K562 (cell line): ENCODE measurements around the gene MAP3K12. TPM values are rescaled to one million over a fixed set of nuclear protein-coding genes. Genes with fewer than 3 reads are reported as not detected.

Source experiments
- ARID1B ChIP-seq: fragments of 450-650 bp; IDR thresholded peaks from 2 replicates; pipeline ENCODE4 v1.6.1; 2016; ENCODE audit warnings: antibody characterized with exemption, mild to moderate bottlenecking, inconsistent platforms
- ARID2 ChIP-seq: fragments of 450-650 bp; IDR thresholded peaks from 2 replicates; pipeline ENCODE4 v1.6.1; 2017; ENCODE audit warnings: antibody characterized with exemption, mild to moderate bottlenecking
- ATF7 ChIP-seq: fragments of 450-650 bp; IDR thresholded peaks from 2 replicates; pipeline ENCODE4 v1.7.1; 2014; ENCODE audit warnings: mild to moderate bottlenecking, moderate library complexity
- CCNT2 ChIP-seq: IDR thresholded peaks from 2 replicates; pipeline ENCODE4 v1.6.1; 2011; ENCODE audit warnings: borderline replicate concordance, low read depth, mild to moderate bottlenecking, moderate library complexity, mixed read lengths, low read length; ENCODE audit not compliant: insufficient read length; ENCODE audit errors: extremely low read depth
- FOXK1 ChIP-seq: sonication (generic); formaldehyde crosslinking; IDR thresholded peaks from 2 replicates; pipeline ENCODE4 v1.8.0; 2022; ENCODE audit warnings: missing genetic modification reagents, mild to moderate bottlenecking, borderline replicate concordance
- FUS ChIP-seq: fragments of 200-400 bp; formaldehyde crosslinking; optimal IDR thresholded peaks from 2 replicates; pipeline ENCODE3; 2017; ENCODE audit warnings: low read depth, low read length
- HES1 ChIP-seq: fragments of 450-650 bp; IDR thresholded peaks from 2 replicates; pipeline ENCODE4 v1.6.1; 2016; ENCODE audit warnings: low read depth, mild to moderate bottlenecking, moderate library complexity
- HEY1 ChIP-seq: fragments of 250-450 bp; sonication (Bioruptor Pico); IDR thresholded peaks from 2 replicates; pipeline ENCODE4 v1.5.0; 2020; ENCODE audit warnings: mild to moderate bottlenecking, moderate library complexity, borderline replicate concordance
- IRF9 ChIP-seq: fragments of 450-650 bp; IDR thresholded peaks from 2 replicates; pipeline ENCODE4 v1.6.1; 2016; ENCODE audit warnings: missing biosample characterization, missing genetic modification characterization
- MNT ChIP-seq, 2 experiments: fragments of 450-650 bp; conservative IDR thresholded peaks; 2 replicates each; pipeline ENCODE4 v1.6.1; 2017; ENCODE audit warnings: mild to moderate bottlenecking in 2 of 2, moderate library complexity in 2 of 2
- MXI1 ChIP-seq: IDR thresholded peaks from 2 replicates; pipeline ENCODE4 v1.6.1; 2011; ENCODE audit warnings: low read depth, mild to moderate bottlenecking, improper control_type of control experiment, low read length
- SMARCA4 ChIP-seq: fragments of 450-650 bp; IDR thresholded peaks from 2 replicates; pipeline ENCODE4 v1.6.1; 2016
- TAF1 ChIP-seq: IDR thresholded peaks from 2 replicates; pipeline ENCODE4 v1.6.1; 2011; ENCODE audit warnings: mild to moderate bottlenecking, low read length, moderate library complexity; ENCODE audit not compliant: insufficient read depth, control insufficient read depth, severe bottlenecking; ENCODE audit errors: extremely low read depth
- TOE1 ChIP-seq, 2 experiments: fragments of 450-650 bp in 1 of 2; sonication (generic) in 1 of 2; formaldehyde crosslinking in 1 of 2; IDR thresholded peaks; 2 replicates each; pipeline versions ENCODE4 v1.7.1 to v1.8.0; 2016 to 2022; ENCODE audit warnings: borderline replicate concordance in 2 of 2, mild to moderate bottlenecking in 2 of 2, antibody characterized with exemption in 1 of 2, inconsistent platforms in 1 of 2, low read depth in 1 of 2, missing genetic modification reagents in 1 of 2, moderate library complexity in 1 of 2
- TRIM25 ChIP-seq: fragments of 450-650 bp; IDR thresholded peaks from 2 replicates; pipeline ENCODE4 v1.7.0; 2016; ENCODE audit warnings: borderline replicate concordance
- ZNF668 ChIP-seq: fragments of 250-450 bp; sonication (Bioruptor Pico); IDR thresholded peaks from 2 replicates; pipeline ENCODE4 v1.8.0; 2022; ENCODE audit warnings: mild to moderate bottlenecking, inconsistent platforms
- polyA plus RNA-seq, 8 experiments: library from polyadenylated mRNA; depleted of rRNA in 4 of 8; stranded (reverse) in 5 of 8; unstranded in 3 of 8; fragments of >200 nt; fragmentation: Nextera tagmentation in 2 of 8; fragmentation: Illumina TruSeq in 1 of 8; extraction: Ambion mirVana in 2 of 8; extraction: Trizol in 1 of 8; gene quantifications; 2 replicates each; pipeline versions ENCODE4 v1.2.1 to v1.2.3, GENCODE V29; 2011 to 2014; ENCODE audit warnings: inconsistent platforms in 1 of 8, missing spikeins in 1 of 8
- total RNA-seq, 7 experiments: library from RNA; depleted of rRNA in 6 of 7; stranded (reverse); fragments of >200 nt in 6 of 7; fragmentation: Illumina TruSeq in 2 of 7; extraction: Trizol in 2 of 7; gene quantifications; 2 replicates each; pipeline versions ENCODE4 v1.2.1 to v1.2.3, GENCODE V29; 2011 to 2021; ENCODE audit warnings: low replicate concordance in 1 of 7
- TF ChIP-seq, protein P1 (sequence below), 2 experiments: fragments of 450-650 bp; IDR thresholded peaks; 2 replicates each; pipeline ENCODE4 v1.6.1; 2016
- TF ChIP-seq, protein P2 (sequence below), 3 experiments: fragments of 200-800 bp in 1 of 3; sonication (Bioruptor generic) in 1 of 3; sonication (generic) in 1 of 3; formaldehyde crosslinking in 1 of 3; IDR thresholded peaks; 2 replicates each; pipeline versions ENCODE4 v1.6.1 to v1.8.0; 2016 to 2022; ENCODE audit warnings: mild to moderate bottlenecking in 2 of 3, missing compliant biosample characterization in 2 of 3, missing genetic modification characterization in 2 of 3, missing genetic modification reagents in 1 of 3

MAP3K12 gene
- total and polyA plus RNA-seq, 9 of the 15 experiments (the other 6 are each of a cell fraction or from before 2014, with no cell fraction given): 0.10 to 2.4 (median 1.6) TPM

DNA sequence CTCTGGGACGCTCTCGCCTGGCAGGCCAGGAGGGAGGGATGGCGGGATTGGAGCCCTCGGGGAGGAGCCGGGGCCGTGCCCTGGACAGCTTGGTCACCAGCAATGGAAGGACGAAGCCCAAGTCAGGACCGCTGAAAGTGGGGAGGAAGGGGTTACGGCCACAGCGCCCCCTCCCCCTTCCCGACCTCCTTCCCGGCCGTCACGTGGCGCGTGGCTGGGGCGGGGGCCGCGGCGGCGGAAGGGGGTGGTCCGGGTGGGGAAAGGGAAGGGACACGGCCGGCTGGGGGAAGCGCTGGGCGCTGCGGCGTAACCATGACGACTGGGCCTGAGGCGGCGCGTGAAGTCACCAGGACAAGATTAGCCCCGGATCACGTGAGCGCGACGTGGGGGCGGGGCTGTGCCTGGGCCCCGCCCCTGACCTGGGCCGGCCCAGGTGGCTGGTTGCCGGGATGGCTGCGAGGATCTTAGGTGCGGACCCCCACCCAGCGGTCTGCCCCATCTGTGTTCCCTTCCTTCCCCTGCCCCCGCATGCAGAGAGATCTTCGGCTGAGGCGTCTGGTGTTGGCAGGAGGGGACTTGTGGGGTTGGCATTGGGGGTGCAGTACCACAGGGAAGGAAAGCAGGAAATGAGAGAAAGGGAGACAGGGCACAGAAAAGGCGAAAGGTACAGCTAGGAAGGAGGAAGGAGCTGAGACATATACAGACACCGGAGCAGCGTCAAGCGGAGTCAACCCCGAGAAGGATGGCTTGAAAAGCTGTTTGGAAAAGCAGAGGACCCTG is 6.2 kb downstream of the MAP3K12 start (continued):
- TF ChIP-seq, protein P1, sequence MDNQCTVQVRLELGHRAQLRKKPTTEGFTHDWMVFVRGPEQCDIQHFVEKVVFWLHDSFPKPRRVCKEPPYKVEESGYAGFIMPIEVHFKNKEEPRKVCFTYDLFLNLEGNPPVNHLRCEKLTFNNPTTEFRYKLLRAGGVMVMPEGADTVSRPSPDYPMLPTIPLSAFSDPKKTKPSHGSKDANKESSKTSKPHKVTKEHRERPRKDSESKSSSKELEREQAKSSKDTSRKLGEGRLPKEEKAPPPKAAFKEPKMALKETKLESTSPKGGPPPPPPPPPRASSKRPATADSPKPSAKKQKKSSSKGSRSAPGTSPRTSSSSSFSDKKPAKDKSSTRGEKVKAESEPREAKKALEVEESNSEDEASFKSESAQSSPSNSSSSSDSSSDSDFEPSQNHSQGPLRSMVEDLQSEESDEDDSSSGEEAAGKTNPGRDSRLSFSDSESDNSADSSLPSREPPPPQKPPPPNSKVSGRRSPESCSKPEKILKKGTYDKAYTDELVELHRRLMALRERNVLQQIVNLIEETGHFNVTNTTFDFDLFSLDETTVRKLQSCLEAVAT (IDR thresholded peaks at IDR 0.05): no peak
- TF ChIP-seq MNT (conservative IDR thresholded peaks at IDR 0.05): peak; percentile 77 to 78
- TF ChIP-seq CCNT2: peak; percentile 81
- TF ChIP-seq, protein P2, sequence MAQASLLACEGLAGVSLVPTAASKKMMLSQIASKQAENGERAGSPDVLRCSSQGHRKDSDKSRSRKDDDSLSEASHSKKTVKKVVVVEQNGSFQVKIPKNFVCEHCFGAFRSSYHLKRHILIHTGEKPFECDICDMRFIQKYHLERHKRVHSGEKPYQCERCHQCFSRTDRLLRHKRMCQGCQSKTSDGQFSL (CRISPR knock-in tag; IDR thresholded peaks at IDR 0.05): peak; percentile 96
- TF ChIP-seq, protein P2 (tag; IDR thresholded peaks at IDR 0.05): peak in 1 of 2 experiments; percentile 71; a peak in 1 of 4 replicates
- TF ChIP-seq FOXK1 (CRISPR knock-in tag): no peak
- no peak for TF ChIP-seq IRF9 (tag)
- TF ChIP-seq TOE1 (IDR thresholded peaks at IDR 0.05; ENCODE audit: borderline replicate concordance): peak; percentile 95
- TF ChIP-seq TOE1 (CRISPR knock-in tag; IDR thresholded peaks at IDR 0.05; ENCODE audit: borderline replicate concordance, low read depth): no peak
- peak; percentile 86 for TF ChIP-seq ATF7
- no peak for TF ChIP-seq ARID1B
- TF ChIP-seq HEY1 (CRISPR knock-in tag): no peak
- TF ChIP-seq MXI1: peak; percentile 91
- TF ChIP-seq ARID2: 0 out of 2 replicates have a peak, but pooled peaks have one; percentile 32
- no peak for TF ChIP-seq SMARCA4
- TF ChIP-seq HES1: no peak
- no peak for TF ChIP-seq FUS
- TF ChIP-seq TRIM25: no peak
- no peak for TF ChIP-seq ZNF668 (CRISPR knock-in tag)
- TF ChIP-seq TAF1: peak; percentile 33
